Right forelimb (tissue), 1 donor: ENCODE results near the gene MALRD1.
"Not testable (repeated sequence)": the region's sequence is repeated elsewhere in the genome, so short reads cannot be mapped to it uniquely, and the experiment has no call there.

Experiments used
- DNase-seq: peaks from one replicate; pipeline ENCODE4 v3.0.0-alpha.2; 2018

The MALRD1 gene

DNA sequence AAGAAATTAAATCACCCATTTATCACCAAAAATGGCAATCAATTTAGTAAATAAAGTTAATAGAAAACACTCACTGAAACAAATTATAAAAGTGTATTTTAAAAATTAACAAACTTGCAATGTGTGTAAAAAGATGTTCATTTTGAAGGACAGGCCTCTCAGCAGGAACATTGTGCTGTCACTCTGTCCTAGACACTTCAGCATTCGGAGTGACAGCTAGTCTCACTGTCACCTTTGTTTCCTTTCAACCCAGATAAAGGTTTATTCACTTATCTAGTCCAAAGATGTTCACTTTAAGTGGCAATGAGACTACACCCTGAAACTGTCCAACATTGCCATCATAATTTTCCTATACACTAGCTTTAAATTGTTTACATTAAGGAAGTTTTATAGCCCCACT is 675.7 kb downstream of the MALRD1 start:
- DNase-seq = no peak

DNA sequence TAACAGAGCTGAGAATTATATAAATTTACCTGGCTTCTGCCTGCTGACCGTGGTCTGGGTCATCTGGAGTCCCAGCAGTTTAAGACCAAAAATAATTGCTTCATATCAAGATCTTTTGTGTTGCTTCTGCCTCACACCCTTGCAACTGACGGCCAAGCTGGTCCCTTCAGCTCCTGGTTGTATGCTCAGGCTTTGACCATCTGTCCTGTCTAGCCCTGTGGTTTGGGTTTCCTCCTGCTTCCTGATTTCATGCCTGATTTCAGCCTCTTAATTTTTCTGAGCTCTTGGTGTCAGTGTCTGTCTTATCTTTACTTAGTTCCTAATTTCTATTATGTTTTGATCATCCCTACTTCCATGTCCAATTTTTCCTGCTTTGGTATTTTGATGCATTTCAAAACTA is 679.8 kb downstream of the MALRD1 start:
- DNase-seq = no peak

DNA sequence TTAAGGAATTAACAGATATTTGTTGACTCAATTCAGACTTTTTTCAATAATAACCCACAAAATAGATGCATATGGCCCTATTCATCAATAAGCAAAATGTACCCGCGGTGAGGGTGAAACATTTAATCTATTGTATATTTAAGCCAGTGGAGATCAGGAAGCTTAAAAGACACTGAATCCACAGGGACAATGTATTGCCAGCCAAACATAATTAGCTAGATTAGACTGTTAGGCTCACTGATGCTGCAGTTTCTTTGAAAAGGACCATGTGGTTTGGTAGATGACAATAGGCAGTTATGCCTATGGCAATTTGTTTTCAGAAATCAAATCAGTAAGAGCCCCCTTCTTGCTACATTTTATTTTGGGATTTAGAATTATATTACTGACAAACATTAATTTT is 680.4 kb downstream of the MALRD1 start:
- no peak for DNase-seq

DNA sequence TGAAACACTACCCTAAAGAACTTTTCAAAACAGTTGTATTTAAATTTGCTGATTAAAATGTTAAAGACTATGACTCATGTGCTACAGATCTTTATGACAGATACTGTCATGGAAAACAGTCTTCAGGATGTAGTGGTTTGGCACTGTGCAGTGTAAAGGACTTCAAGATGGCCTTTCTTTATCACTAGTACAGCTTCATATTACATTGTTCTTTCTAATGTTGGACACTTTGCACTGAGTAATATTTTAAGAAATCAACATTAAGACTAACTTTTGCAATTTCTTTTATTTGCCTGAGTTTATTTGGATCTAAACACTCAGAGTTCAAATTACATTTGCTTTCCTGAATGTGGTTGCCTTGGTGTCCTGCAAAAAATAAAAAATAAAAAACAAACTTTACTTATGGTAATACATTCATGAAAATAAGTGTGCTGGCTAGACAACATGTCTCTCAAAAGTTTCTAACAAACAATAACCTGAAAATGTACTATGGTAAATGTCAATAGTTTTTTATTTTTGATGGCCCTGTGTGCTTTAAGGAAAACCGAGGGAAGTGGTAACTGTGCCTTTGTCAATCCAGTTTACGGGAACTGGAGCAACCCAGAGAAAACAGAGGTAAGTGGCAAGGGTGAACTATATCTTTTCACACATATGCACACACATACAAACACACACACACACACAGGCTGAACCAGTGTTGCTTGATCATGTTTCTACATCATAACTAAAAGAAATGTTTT is 681.7 kb downstream of the MALRD1 start:
- no peak for DNase-seq

DNA sequence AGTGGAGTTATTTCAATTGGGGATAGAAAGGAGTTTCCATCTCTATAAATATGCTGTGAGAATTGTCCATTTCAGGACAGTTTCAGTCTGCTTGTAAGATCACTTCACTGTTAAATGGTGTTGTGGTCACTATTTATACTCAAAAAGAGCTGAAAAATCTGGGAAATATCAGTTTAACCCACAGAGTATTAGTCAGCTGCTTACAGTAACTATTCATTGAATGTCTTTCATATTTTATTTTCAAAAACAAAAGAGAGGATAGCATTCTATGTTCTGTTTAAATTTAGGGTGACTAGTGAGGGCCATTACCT is 682.3 kb downstream of the MALRD1 start:
- DNase-seq = no peak

DNA sequence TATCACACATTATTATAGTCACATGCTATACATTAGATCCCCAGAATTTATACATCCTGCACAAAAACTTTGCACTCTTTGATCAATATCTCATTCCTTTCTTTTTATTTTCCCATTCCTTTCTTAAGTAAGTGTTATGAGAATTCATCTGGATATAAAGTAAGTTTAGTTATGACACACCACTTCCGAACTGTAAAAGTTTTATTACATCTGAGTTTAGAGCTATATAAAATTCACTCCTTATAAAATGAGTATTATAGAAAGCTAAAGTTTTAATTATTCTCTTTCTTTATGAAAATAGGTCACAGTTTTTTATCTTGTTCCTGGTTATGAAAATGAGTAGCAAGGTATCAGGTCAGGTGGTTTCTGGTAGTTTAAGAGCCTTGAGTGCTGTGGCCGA is 683.0 kb downstream of the MALRD1 start:
- DNase-seq = no peak

DNA sequence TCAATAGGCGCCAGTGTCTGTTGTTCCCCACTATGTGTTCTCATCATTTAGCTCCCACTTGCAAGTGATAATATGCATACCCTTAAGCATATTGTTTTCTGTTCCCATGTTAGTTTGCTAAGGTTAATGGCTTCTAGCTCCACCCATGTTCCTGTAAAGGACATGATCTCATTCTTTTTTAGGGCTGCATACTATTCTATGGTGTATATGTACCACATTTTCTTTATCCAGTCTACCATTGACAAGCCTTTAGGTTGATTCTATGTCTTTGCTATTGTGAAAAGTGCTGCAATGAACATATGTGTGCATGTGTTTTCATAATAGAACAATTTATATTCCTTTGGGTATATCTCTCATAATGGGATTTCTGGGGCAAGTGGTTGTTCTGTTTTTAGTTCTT is 689.8 kb downstream of the MALRD1 start:
- no peak for DNase-seq

DNA sequence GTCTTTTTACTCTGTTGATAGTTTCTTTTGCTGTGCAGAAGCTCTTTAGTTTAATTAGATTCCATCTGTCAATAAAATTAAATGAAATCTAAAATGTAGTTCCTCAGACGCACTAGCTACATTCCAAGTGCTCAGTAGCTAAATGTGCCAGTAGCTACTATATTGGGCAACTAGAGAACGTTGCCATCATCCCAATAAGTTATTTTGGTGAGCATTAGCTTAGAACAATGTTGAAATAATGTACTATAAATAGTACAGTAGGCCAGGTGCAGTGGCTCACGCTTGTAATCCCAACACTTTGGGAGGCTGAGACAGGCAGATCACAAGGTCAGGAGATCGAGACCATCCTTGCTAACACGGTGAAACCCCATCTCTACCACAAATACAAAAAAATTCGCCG is 690.6 kb downstream of the MALRD1 start:
- DNase-seq = not testable (repeated sequence)

DNA sequence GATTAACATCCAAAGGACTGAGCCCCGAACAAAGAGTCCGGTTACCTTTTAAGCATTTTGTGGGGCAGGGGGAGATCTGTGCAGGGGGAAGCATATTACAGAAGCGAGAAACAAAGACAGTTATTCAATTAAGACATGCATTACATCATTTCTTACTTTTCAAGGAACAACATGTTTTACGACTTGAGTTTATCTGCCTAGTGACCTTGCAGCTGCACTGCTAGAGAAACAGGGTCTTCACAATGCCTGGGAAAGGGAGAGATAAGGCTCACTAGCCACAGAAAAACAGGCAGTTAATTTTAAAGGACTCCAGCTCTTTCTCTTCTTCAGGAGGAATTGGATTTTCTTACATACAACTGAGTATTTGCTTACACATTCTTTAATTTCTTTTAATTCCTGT is 693.5 kb downstream of the MALRD1 start:
- not testable (repeated sequence) for DNase-seq

DNA sequence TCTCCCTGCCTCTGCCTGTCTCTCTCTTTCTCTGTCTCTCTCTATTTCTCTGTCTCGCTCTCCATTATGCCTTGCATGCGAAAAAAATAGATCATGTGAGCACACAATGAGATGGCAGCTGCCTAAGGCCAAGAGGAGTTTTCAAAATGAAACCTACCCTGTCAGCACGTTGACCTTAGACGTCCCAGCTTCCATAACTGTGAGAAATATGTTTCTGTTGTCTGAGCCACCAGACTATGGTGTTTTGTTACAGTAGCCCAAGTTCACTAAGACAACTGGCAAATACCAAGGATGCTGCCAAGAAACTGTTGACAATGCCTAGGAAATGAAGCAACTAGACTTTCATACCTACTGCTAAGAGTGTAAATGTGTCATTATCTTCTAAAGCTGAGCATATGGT is 697.1 kb downstream of the MALRD1 start:
- DNase-seq = no peak

DNA sequence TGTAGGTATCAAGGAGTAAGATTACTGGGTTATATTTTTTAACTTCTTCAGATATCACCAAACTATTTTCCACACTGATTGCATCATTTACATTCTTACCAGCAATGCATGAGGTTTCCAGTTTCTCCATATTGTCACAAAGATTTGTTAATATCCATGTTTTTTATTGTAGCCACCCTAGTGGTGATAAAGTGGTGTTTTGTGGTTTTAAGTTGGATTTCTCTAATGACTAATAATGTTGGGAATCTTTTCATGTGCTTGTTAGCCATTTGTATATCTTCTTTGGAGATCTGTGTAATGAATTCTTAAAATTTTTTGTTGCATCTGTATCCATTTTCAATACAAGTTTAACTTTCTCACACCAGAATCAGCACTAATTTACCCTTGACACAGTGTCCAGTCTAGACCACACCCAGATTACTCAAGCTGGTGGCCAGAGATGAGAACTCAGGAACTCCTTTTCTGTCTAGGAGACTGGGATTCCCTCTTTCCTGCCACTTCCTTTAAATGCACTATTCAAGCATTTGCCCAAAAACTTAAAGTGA is 700.7 kb downstream of the MALRD1 start:
- DNase-seq = no peak

DNA sequence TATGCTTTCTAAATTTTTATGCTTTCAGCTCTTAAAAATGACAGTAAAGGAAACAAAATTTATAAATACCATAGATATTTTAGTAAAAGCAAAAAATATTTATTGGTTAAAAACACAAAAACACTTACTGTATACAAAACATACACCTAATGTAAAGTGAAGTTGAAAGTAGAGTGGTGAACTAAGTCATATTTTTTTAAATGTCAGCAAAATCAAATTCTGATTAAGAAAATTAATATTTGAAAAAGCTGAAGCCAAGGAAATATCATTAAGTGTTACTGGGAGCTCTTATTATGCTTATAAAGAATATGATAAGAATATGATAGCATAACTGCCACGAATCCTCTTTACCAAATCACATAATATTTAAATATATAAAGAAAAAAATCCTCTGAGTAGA is 702.4 kb downstream of the MALRD1 start:
- no peak for DNase-seq

DNA sequence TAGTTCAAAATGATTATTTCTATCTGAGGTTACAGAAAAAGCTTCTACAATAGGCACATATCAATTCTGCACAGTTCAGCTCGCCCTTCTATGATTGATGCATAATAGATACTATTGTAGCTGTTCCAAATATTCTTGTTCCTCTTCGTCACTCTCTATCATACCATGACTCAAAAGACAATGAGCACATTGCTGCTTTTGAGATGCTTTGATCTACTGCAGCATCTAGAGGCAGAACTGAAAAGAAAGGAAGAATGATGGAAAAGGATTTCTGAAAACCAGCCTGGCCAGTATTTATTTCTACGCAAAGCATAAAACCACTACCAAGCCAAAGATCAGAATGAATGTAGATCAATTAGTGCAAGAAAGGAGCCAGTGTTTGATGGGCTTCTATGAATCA is 708.3 kb downstream of the MALRD1 start:
- DNase-seq = no peak

DNA sequence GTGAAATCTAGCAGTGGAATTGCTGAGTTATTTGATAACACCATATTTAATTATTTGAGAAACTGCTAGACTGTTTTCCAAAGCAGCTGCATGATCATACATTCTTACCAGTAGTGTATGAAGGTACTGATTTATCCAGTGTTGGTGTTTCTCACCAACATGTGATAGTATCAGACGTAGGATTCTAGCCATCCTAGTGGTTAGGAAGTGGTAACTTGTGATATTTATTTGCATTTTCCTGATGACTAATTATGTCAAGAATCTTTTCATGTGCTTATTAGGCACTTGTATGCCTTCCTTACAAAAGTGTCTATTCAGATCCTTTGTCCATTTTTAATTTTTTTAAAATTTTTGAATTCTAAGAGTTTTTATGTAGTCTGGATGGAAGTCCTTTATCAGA is 713.4 kb downstream of the MALRD1 start:
- no peak for DNase-seq

DNA sequence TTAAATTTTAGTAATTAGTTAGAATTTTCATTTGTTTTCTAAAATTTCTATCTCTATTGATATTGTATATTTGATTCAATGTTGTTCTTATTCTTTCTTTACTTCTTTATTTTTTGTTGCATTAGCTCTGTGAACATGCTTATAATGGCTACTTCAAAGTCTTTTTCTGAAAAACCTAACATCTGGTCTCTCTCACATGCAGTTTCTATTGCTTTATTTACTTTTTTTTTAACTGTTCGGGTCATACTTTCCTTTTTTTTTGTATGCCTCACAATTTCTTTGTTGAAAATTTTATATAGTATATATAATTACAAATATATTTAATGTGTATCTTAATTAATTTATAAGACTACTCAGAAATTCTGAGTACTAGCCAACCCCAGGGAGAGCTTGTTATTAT is 715.5 kb downstream of the MALRD1 start:
- DNase-seq = no peak

DNA sequence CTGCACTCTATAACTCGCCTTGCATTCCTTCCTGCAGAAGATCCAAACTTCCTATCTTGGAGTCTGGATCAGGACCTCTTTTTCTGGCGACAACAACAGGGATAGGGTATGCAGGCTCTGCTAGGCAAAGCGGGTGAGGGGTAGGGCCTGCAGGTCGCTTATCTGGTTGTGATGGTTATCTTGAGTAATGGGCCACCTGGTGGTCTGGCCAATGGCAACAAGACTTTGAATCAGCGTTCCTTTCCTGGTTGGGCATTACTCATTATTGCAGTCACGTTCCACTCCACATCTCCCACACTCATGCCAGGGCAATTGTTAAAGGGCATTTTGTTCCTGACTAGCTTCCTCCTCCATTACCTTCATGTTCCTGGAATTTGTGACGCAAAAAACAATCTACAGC is 719.3 kb downstream of the MALRD1 start:
- no peak for DNase-seq

DNA sequence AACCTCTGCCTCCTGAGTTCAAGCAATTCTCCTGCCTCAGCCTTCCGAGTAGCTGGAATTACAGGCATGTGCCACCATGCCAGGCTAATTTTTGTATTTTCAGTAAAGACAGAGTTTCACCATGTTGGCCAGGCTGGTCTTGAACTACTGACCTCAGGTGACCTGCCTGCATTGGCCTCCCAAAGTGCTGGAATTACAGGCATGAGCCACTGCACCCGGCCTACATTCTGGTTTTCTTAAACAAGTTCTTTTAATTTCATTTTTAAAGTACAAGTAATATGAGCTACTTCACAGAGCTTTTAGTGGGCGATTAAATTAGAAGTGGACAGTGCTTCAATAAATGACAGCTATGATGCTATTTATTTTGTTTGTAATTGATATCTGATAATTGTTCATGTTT is 721.2 kb downstream of the MALRD1 start:
- DNase-seq = not testable (repeated sequence)

DNA sequence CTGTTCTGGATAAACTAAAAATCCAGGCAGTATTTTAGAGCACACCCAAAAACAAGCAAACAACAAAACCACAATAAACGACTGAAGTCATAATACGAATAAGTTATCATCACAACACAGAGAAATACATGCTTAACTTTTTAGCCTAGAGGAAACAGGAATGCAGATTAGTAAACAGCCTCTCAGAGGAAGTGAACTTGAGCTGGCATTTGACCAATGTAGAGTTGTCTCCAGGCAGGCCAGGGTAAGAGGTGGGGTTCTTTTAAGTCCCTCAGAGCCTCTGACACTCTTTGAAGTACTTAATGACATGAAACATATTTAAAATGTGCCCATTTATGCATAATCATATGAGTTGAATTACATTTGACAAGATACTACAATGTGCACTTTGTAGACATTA is 724.4 kb downstream of the MALRD1 start:
- no peak for DNase-seq

DNA sequence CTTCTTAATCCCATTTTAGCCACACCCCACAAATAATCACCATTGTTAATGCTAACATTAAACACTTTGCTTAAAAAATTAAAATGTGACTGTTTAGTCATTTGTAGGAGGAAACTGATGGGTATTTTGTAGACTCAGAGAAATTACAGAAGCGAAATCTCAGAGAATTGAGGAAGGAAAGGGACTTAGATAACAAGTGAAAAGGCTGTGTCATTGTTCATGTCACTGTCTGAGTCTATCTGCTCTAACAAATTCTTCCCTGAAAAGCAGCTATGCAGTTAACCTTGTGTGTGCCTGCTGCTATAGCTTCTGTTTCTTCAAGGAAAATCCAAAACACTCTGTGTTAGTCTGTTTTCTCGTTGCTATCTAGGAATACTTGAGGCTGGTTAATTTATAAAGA is 726.7 kb downstream of the MALRD1 start:
- no peak for DNase-seq

DNA sequence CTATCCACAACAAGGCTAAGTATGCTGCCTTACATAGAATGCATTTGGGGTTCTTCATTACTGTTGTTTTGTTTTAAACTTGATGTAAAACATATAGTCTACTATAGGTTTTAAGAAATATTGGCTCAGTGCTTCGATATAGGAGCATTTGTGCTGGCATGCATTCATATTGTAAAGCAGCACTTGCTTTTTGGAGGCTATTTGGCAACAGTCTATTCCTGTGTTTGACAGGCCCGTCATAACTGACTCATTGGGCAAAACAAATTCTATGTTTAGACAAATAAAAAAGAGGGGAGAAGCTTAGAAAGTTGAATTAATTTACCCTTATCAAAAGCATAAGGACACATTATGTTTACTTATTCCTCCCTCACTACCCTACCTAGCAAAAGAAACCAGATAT is 729.2 kb downstream of the MALRD1 start:
- DNase-seq = no peak

DNA sequence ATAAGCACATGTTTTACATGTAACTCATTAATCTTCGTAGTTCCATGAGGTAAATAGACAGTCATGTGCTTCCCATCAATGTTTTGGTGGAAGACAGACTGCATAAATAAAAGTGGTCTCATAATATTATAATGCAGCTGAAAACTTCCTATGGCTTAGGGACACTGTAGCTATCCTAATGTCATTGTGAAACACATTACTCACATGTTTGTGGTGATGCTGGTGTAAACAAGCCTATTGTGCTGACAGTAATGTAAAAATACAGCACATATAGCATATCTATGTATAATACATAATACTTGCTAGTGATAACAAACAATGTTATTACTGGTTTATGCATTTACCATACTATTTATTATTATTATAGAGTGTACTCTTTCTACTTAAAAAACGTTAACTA is 730.4 kb downstream of the MALRD1 start:
- no peak for DNase-seq

DNA sequence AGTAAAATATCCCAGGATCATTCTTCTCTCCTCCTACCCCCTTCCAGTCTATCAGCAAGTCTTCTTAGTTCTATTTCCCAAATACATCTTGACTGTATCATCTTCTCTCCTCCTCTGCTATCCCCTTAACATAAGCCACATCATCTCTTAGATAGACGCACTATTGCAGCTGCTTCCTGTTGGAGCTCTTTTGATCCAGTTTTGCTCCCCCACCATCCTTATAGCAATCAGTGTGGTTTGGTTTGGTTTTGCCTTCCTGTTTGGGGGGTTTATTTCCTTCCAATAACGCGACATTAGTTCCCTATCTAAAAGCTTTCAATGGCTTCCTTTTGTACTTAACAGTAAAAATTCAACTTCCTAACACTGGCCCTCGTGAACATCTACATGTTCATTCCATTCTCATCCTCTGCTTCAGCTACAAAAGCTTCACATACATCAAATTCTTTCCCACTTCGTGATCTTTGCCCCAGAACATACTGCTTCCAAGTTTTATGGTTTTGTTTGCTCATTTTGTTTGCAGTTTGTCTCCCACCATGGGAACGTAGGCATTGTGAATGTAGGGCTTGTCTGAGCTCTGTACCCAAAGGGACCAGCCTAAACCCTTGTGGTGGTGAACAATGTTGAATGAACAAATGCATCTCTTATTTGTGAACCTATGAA is 734.0 kb downstream of the MALRD1 start:
- no peak for DNase-seq

DNA sequence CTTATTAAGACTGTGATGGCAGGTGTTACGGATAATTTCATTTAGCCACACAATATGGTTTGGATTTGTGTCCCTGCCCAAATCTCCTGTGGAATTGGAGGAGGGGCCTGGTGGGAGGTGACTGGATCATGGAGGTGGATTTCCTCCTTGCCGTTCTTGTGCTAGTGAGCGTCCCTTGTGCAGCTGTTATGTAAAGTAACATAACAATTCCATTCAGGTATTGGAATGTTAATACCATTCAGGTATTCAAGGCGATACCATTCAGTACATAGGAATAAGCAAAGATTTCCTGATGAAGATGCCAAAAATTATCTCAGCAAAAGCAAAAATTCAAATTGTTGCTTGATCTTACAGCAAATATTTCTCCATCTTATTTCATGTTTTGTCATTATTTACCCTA is 735.1 kb downstream of the MALRD1 start:
- no peak for DNase-seq
